Left ventricle myocardium inferior (tissue), 1 donor: ENCODE data around the gene SUN2. TPM values are rescaled to one million over a fixed set of nuclear protein-coding genes. Genes with fewer than 3 reads are reported as not detected.

ENCODE experiments used
- DNase-seq: peaks from one replicate; pipeline ENCODE4 v3.0.0-alpha.2; 2020
- H3K27ac ChIP-seq: fragments of 200-600 bp; replicated peaks from 2 replicates; pipeline ENCODE4 v1.8.0; 2021
- H3K27me3 ChIP-seq: fragments of 200-600 bp; 2 replicates; pipeline ENCODE4 v1.8.0; 2021; ENCODE audit warnings: low read depth
- H3K36me3 ChIP-seq: fragments of 200-600 bp; 2 replicates; pipeline ENCODE4 v1.8.0; 2021
- H3K4me1 ChIP-seq: fragments of 200-600 bp; 2 replicates; pipeline ENCODE4 v1.8.0; 2021
- H3K4me3 ChIP-seq: fragments of 200-600 bp; 2 replicates; pipeline ENCODE4 v1.8.0; 2021; ENCODE audit warnings: mild to moderate bottlenecking, moderate library complexity
- H3K9me3 ChIP-seq: fragments of 200-600 bp; replicated peaks from 2 replicates; pipeline ENCODE4 v1.8.0; 2021
- CTCF ChIP-seq: fragments of 200-600 bp; IDR thresholded peaks from 2 replicates; pipeline ENCODE4 v1.8.0; 2021; ENCODE audit warnings: antibody characterized with exemption, mild to moderate bottlenecking, borderline replicate concordance
- intact Hi-C: fragments of 100-400 bp; cut with micrococcal nuclease; formaldehyde crosslinking; loops from one replicate; pipeline ENCODE4 v1.11.0; 2022
- total RNA-seq: library from RNA; stranded (reverse); fragmentation: NEBNext Ultra II Directional; extraction: Animal tissue kit (Norgen Biotek cat#: 25700); gene quantifications from one replicate; pipeline ENCODE4 v1.2.1, GENCODE V29; 2021
- donor health status: DM: no; HTN: yes; CAD: no; lungs with severe emphysema.

Gene SUN2
- total RNA-seq, 1 donor from 2014 or later, result 116 TPM

GRCh38 chr22:38792833-38793232 is 37.0 kb upstream of the SUN2 start:
- Histone ChIP-seq H3K27ac (peak overlapping the region; percentile 92), H3K9me3 (no peaks in the 10 kb centered on the region), H3K27me3 (no peaks in the 10 kb centered on the region), H3K4me1 (peaks cover 40% of the 10 kb centered on the region), H3K36me3 (peaks cover 12% of the 10 kb centered on the region), H3K4me3 (peak overlapping the region; percentile 90)
- intact Hi-C loops, result no loop called here
- TF ChIP-seq CTCF, result no peak
- DNase-seq, result no peak

GRCh38 chr22:38789606-38790005 is 33.8 kb upstream of the SUN2 start:
- intact Hi-C loops, result no loop called here
- Histone ChIP-seq H3K27me3 (no peaks in the 10 kb centered on the region), H3K4me3 (no peak overlapping the region), H3K27ac (peak overlapping the region; percentile 93), H3K36me3 (peaks cover 12% of the 10 kb centered on the region), H3K9me3 (no peaks in the 10 kb centered on the region), H3K4me1 (peaks cover 69% of the 10 kb centered on the region)
- no peak for DNase-seq
- no peak for TF ChIP-seq CTCF

- no peak for TF ChIP-seq CTCF
- no peaks in the 10 kb centered on the region for H3K27me3 ChIP-seq
- no peaks in the 10 kb centered on the region for H3K9me3 ChIP-seq
- DNase-seq, result no peak
- intact Hi-C loops, result no loop called here
- peak overlapping the region; percentile 93 for H3K27ac ChIP-seq
- peaks cover 12% of the 10 kb centered on the region for H3K36me3 ChIP-seq
- H3K4me1 ChIP-seq, result peaks cover 65% of the 10 kb centered on the region
- peak overlapping the region; percentile 4 for H3K4me3 ChIP-seq
Measured at GRCh38 chr22:38788846-38789245, 33.0 kb upstream of the SUN2 start.

GRCh38 chr22:38788021-38788816 is 32.4 kb upstream of the SUN2 start:
- Histone ChIP-seq H3K4me3 (peak overlapping the region; percentile 4), H3K36me3 (peaks cover 12% of the 10 kb centered on the region), H3K27ac (peak overlapping the region; percentile 93), H3K27me3 (no peaks in the 10 kb centered on the region), H3K9me3 (no peaks in the 10 kb centered on the region), H3K4me1 (peaks cover 64% of the 10 kb centered on the region)
- TF ChIP-seq CTCF, result no peak
- intact Hi-C loops, result no loop called here
- peak; percentile 44 for DNase-seq

- no peak for TF ChIP-seq CTCF
- Histone ChIP-seq H3K27me3 (no peaks in the 10 kb centered on the region), H3K36me3 (peaks cover 12% of the 10 kb centered on the region), H3K4me3 (no peak overlapping the region), H3K27ac (peak overlapping the region; percentile 93), H3K9me3 (no peaks in the 10 kb centered on the region), H3K4me1 (peaks cover 69% of the 10 kb centered on the region)
- intact Hi-C loops, result no loop called here
- DNase-seq, result no peak
Measured at GRCh38 chr22:38786631-38787030, 30.8 kb upstream of the SUN2 start.
